GM19099 (cell line): ENCODE data around the gene SNX9.

Source experiments
- POLR2A ChIP-seq: IDR thresholded peaks from 3 replicates; pipeline ENCODE4 v1.6.1; 2011; ENCODE audit warnings: low read depth; ENCODE audit not compliant: insufficient read length; ENCODE audit errors: extremely low read depth

SNX9 gene

GRCh38 chr6:157964100-157964499 is 141.1 kb downstream of the SNX9 start:
- no peak for TF ChIP-seq POLR2A

GRCh38 chr6:157965387-157965786 is 142.3 kb downstream of the SNX9 start:
- TF ChIP-seq POLR2A: no peak

- TF ChIP-seq POLR2A: no peak
Measured at GRCh38 chr6:157966589-157966977, 143.5 kb downstream of the SNX9 start.

- no peak for TF ChIP-seq POLR2A
Measured at GRCh38 chr6:157967020-157967419, 144.0 kb downstream of the SNX9 start.

- no peak for TF ChIP-seq POLR2A
Measured at GRCh38 chr6:157967486-157967885, 144.4 kb downstream of the SNX9 start.

- no peak for TF ChIP-seq POLR2A
Measured at GRCh38 chr6:157974341-157974894, 151.4 kb downstream of the SNX9 start.

- no peak for TF ChIP-seq POLR2A
Measured at GRCh38 chr6:157974967-157975366, 151.9 kb downstream of the SNX9 start.

- TF ChIP-seq POLR2A: no peak
Measured at GRCh38 chr6:157975456-157975855, 152.4 kb downstream of the SNX9 start.

GRCh38 chr6:157976345-157977175 is 153.5 kb downstream of the SNX9 start:
- no peak for TF ChIP-seq POLR2A

- no peak for TF ChIP-seq POLR2A
Measured at GRCh38 chr6:157977176-157977804, 154.2 kb downstream of the SNX9 start.

GRCh38 chr6:157978021-157978783 is 155.2 kb downstream of the SNX9 start:
- no peak for TF ChIP-seq POLR2A

GRCh38 chr6:157980288-157981131 is 157.5 kb downstream of the SNX9 start:
- TF ChIP-seq POLR2A: no peak

GRCh38 chr6:157981132-157981394 is 158.0 kb downstream of the SNX9 start:
- TF ChIP-seq POLR2A: no peak

GRCh38 chr6:157981395-157982101 is 158.5 kb downstream of the SNX9 start, which contains the start of gene SYNJ2:
Gene SYNJ2, plus strand, starts transcription at chr6:157981863. Its CDS starts 99 bp downstream, at chr6:157981962.
- TF ChIP-seq POLR2A: no peak

GRCh38 chr6:157982102-157982562 is 159.1 kb downstream of the SNX9 start:
- TF ChIP-seq POLR2A: no peak
